Measurements from ENCODE around the gene NPFF.

- TF ChIP-seq CTCF (conservative IDR thresholded peaks at IDR 0.05 in 1 of 2, IDR thresholded peaks at IDR 0.05 in 1 of 2; ENCODE audit: low read depth in 1 of 2, low read length in 2 of 2), result no peak
- TF ChIP-seq EZH2 (IDR thresholded peaks at IDR 0.05; ENCODE audit: low read length, missing control alignments), result no peak
These were observed 2.2 kb downstream of the NPFF start for GRCh38 chr12:53505086-53505485.

Data from fibroblast of lung (primary cell).